Posterior cingulate gyrus (tissue), 11 donors: ENCODE measurements around the gene ATP6V0A4.
"Not testable (repeated sequence)": the region's sequence is repeated elsewhere in the genome, so short reads cannot be mapped to it uniquely, and the experiment has no call there.

Experiments used
- DNase-seq, 10 donors: peaks; one replicate each; pipeline versions ENCODE4 v3.0.0 to v3.0.0-alpha.2; 2020 to 2021; ENCODE audit warnings: mixed read lengths in 3 of 10
- intact Hi-C: fragments of 100-400 bp; cut with DNase I; formaldehyde crosslinking; loops from one replicate; pipeline ENCODE4 v1.15.1; 2023

ATP6V0A4 gene

GRCh38 chr7:138809346-138809745 lies 11.3 kb upstream of the ATP6V0A4 start:
- no peak for DNase-seq
- intact Hi-C loops: no loop called here

DNA sequence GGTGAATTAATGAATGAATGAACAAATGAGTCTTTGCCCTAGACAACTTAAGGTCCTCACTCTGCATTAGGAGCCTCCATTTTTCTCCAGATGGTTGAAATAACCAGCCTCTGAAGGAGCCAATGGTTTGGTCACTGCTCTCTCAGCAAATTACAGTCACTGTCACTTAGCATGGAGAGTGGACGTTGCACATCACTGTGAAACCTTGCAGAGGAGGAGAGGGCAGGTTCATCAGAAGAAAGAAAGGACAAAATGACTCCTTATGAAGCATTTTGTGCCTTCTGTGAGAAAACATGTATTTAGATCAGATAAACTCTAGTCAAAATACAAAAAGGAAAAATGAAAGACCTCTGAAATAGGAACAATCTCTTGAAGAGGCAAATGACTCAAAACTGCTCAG lies 6.6 kb upstream of the ATP6V0A4 start:
- intact Hi-C loops: no loop called here

GRCh38 chr7:138802706-138803105 lies 4.7 kb upstream of the ATP6V0A4 start:
- no peak for DNase-seq
- intact Hi-C loops: no loop called here

More for the DNA sequence above, 6.6 kb upstream of the ATP6V0A4 start:
- no peak for DNase-seq

DNA sequence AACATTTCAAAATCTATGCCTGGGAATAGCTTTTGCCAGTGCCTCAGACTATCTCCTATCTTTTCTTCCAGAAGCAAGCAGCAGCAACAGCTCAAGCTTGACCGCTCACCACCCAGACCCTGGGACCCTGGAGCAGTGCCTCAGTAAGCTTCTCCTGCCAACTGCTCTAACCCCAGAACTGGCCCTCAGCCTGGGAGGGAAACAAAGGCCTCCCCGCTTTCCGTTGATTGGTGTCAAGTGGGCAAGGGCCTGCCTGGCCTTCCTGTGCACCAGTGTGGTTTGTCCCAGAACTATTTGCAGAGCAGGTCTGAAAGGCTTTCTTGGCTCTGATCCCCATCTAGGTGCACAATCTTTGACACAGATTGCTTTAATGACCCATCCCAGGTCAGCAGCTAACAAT lies 3.3 kb upstream of the ATP6V0A4 start:
- DNase-seq: peak in 2 of 10 donors; percentile 14 to 15
- intact Hi-C loops: no loop called here

- no peak for DNase-seq
- intact Hi-C loops: no loop called here
Measured at GRCh38 chr7:138799336-138800000, 1.5 kb upstream of the ATP6V0A4 start.

DNA sequence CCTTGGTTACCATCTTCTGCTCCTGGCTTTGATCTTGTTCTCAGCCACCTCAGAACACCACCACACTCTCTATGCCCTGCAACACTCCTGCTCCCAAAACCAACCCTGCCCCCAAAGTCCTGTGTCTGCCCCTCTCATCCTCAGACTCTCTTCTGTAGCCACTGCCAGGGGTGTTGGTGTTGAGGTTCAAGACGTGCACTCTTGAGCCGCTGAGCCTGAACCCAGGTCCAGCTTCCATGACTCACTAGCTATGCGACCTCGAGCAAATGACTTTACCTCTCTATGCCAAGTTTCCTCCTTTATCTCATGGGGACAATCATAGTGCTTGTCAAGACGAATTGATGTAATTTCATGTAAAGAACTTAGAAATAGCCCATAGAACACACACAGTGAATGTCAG lies 840 bp upstream of the ATP6V0A4 start:
- intact Hi-C loops: no loop called here
- no peak for DNase-seq

DNA sequence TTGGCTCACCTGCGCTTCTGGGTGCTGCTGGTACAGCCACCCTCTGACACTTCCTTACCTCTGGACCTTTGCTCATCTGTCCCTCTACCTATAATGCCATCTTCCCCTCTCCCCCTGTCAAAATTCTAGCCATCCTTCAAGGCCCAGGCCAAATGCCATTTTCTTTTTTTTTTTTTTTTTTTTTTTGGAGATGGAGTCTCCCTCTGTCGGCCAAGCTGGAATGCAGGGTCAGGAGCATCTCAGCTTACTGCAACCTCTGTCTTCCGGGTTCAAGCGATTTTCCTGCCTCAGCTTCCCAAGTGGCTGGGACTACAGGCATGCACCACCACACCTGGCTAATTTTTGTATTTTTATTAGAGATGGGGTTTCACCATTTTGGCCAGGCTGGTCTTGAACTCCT lies 950 bp downstream of the ATP6V0A4 start:
- intact Hi-C loops, DNase-seq: not testable (repeated sequence)

DNA sequence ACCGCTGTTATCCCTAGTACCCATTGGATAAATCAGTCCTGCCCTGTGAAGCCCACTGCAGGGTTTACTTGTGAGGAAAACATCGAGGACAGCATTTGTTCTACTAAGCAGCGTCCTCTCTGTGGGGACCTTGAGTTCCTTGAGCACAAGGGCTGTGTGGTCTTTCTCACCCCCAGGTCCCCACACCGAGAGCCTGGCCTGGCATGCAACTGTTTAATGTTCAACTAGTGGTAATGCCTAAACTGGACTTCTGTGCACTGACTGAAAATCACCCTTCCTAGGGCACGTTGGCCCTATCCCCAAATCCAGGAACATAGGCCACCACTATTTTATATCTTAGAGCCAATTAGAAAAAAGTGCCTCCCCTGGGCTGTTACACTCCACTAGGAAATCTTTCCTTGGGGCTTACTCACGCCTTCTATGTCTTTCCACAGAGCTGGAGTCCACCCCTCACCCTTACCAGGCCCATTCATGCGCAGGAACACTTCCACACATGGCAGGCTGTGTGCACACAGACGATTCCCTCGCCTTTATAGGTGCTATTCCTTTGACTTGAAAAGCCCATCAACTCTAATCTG lies 1.9 kb downstream of the ATP6V0A4 start:
- peak in 1 of 10 donors; percentile 7 for DNase-seq
- intact Hi-C loops: no loop called here

GRCh38 chr7:138785587-138786437 lies 12.2 kb downstream of the ATP6V0A4 start:
- DNase-seq: peak in 1 of 10 donors; percentile 9
- intact Hi-C loops: no loop called here

GRCh38 chr7:138784692-138785091 lies 13.3 kb downstream of the ATP6V0A4 start:
- intact Hi-C loops: no loop called here
- no peak for DNase-seq

DNA sequence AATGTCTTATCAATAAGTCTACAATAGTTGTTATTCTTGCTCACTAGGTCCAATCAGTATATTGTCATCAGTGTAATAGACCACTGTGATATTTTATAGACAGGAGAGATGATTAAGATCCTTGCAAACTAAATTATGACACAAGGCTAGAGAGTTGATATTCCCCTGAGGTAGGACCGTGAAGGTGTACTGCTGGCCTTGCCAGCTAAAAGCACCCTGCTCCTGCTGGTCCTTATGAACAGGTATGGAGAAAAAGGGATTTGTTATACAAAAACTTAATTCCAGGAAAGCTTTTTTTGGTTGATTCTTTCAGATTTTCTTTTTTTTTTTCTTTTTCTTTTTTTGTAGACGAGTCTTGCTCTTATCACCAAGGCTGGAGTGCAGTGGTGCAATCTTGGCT lies 17.0 kb downstream of the ATP6V0A4 start:
- no peak for DNase-seq
- intact Hi-C loops: no loop called here

- intact Hi-C loops: no loop called here
Measured at GRCh38 chr7:138776166-138776833, 21.7 kb downstream of the ATP6V0A4 start.

GRCh38 chr7:138773817-138774216 lies 24.2 kb downstream of the ATP6V0A4 start:
- no peak for DNase-seq
- intact Hi-C loops: no loop called here

More at GRCh38 chr7:138776166-138776833, 21.7 kb downstream of the ATP6V0A4 start:
- DNase-seq: no peak

- intact Hi-C loops: no loop called here
- DNase-seq: no peak
Measured at GRCh38 chr7:138773176-138773575, 24.8 kb downstream of the ATP6V0A4 start.

DNA sequence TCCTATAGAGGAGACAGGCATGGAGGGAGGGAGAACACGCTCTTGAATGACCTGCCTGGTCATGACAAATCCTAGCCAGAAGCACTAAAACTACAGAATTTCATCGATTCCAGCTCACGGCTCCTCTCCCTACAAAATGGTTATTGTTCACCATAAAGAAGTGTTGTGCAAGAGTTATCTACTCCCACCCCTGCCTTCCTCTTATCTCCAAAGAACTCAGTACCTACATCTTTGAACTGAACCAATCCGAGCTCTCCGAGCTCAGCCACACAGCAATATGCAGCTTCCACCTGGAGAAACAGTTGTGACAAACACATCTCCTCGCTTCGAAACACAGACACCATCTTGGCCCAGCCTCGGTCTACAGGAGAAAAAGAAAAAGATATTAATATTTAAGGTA lies 27.1 kb downstream of the ATP6V0A4 start:
- intact Hi-C loops: no loop called here
- no peak for DNase-seq

DNA sequence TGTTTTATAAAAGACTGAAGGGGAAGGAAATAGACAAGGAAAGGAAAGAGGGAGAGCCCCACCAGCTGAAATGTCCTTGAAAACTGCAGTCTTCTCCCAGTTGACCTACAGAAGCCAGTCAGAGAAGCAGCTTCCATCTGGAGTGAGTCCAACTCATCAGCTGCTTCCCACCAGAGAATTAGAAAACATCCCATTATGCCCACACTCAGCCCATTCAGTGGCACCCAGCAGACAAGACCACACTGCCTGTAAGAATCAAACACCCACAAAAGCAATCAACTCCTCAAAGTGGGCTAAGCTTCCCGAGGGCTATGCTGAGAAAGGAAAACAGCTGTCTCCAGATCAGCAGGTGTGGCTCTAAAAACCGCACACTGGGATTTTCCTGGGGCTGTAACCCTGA lies 29.8 kb downstream of the ATP6V0A4 start:
- DNase-seq: no peak
- intact Hi-C loops: no loop called here

DNA sequence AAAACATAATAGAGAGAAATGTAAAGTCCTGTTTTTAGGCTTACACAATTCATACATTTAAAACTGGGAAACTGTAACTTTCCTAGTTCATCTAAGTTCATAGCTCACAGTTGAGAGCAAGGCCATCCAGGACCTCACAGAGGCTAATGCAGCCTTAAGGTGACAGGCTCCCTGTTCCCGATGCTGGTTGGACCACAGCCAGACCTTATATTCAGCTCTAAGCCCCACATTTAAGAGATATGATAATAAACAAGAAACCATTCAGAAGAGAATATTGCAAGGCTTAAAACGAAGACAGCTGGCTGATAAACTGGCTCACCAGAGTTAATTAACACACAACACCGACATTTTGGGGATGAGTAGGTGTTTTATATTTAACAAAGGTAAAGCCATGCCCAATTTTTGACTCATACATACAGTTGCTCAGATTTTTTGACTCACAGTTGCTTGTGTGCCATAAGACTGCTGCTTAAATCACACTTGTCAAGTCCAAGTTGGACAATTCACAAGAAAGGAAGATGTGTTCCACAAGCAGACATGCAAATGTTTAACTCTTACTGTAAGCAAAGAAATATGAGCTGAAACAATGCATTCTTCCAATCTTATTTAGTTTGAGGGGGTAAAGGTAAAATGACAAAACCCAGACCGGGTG lies 41.3 kb downstream of the ATP6V0A4 start:
- DNase-seq: no peak
- intact Hi-C loops: no loop called here

DNA sequence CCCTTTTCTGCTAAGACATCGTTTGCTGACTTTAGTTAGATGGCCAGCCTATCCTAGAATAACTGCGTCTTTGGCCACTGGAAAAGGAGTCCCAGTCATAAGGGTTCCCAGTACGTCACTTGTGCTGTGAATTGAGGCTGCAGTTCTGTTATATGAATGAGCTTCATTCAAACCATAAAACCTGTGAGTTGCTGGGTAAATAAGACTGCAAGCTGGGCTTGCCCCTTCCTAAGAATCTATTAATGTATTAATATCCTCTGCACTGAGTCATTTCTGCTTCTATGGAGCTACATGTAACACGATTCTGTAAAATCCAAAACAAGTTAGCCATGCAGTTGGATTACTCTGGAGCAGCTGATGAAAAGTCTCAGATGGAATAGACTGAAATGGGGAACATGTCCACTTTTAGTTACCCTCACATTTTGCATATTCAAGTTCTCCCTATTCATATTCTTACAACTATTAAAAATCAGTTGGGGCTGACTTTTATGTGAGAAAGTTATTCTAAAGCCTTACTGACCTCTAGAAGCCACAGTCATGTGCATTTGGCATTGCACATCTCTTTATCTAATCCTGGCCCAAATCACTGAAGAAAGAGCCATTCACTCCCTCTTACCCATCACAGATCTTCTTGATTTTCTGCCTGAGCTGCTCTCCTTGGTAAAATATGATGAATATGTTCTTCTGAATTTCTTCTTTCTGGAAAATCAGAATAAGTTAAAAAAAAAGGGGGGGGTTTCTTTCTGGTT lies 42.0 kb downstream of the ATP6V0A4 start:
- DNase-seq: no peak
- intact Hi-C loops: no loop called here

DNA sequence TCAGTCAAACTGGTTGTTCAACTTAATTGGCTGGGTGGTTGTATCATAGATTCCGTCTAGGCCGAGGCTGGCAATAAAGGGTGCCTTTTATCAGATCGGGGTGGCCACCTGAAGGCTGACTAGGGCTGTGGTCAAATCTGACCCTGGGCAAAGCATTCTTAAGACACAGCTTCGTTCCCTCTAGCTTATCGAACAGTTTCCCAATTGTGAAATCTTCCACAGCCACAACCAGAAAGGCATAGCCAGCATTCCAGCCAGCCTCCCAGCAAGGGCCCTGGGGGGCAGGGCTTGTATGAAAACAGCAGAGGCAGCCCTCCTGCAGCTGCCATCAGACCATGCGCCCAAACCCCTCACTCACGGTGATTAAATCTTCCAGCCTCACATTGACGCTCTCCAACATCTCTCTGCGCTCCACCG lies 42.7 kb downstream of the ATP6V0A4 start:
- intact Hi-C loops: no loop called here
- no peak for DNase-seq

- intact Hi-C loops: no loop called here
- DNase-seq: no peak
Measured at GRCh38 chr7:138753610-138754009, 44.4 kb downstream of the ATP6V0A4 start.
